AG04449 (cell line): ENCODE data around the gene PFKFB3.
A peak's percentile ranks its signal among the peaks of the same experiment; 100 is the strongest.

ENCODE experiments used
- CTCF ChIA-PET: fragments of 350-600 bp; formaldehyde crosslinking; extraction: SDS; loops from one replicate; lab custom pipeline; 2021; ENCODE audit warnings: antibody characterized with exemption; lab: Yijun Ruan, JAX
- POLR2A ChIA-PET: fragments of 400-600, 350-600 bp; formaldehyde crosslinking; extraction: SDS; loops from one replicate; lab custom pipeline; 2020; ENCODE audit warnings: antibody characterized with exemption, inconsistent platforms; lab: Yijun Ruan, JAX
- DNase-seq: peaks from one replicate; pipeline ENCODE4 v3.0.0-alpha.2; 2010; ENCODE audit warnings: low read depth, low spot score
- H3K4me3 ChIP-seq: 2 replicates; pipeline ENCODE4 v1.5.1; 2011; ENCODE audit warnings: low read depth, mild to moderate bottlenecking, control low read depth, low read length
- CTCF ChIP-seq: IDR thresholded peaks from one replicate; pipeline ENCODE4 v1.5.1; 2011; ENCODE audit warnings: mild to moderate bottlenecking, moderate library complexity, low read length, control low read depth, inconsistent platforms; ENCODE audit not compliant: insufficient read depth; ENCODE audit errors: missing control alignments

The PFKFB3 gene

GRCh38 chr10:6272126-6272525 is 69.4 kb downstream of the PFKFB3 start:
- DNase-seq, result no peak
- no peak for TF ChIP-seq CTCF
- POLR2A ChIA-PET, result no interaction called here
- CTCF ChIA-PET, result no interaction called here
- no peak overlapping the region for H3K4me3 ChIP-seq

GRCh38 chr10:6273351-6273750 is 70.6 kb downstream of the PFKFB3 start:
- DNase-seq, result no peak
- no peak for TF ChIP-seq CTCF
- POLR2A ChIA-PET, result no interaction called here
- no peak overlapping the region for H3K4me3 ChIP-seq
- CTCF ChIA-PET, result interaction anchor here (1.1 kb wide), 1 partner anchor 71 kb away, joined by 3 read pairs; the partner anchor contains the start of gene PFKFB3

DNA sequence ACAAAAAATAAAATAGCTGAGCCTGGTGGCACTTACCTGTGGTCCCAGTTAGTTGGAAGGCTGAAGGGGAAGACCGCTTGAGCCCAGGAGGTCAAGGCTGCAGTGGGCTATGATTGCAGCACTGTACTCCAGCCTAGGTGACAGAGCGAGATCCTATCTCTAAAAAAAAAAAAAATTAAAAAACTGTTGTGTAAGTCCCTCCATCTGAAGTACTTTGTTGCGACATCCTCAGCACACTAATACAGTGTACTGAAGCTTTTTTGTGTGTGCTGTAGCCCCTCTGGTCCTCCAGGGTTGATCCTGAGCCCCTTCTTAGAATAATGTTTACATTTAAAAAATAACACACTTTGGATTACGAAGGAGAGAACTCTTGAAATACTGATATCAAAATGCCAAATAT is 71.3 kb downstream of the PFKFB3 start:
- CTCF ChIA-PET, result interaction anchor here (1.1 to 1.6 kb wide), 2 partner anchors 71 to 187 kb away, joined by 3 to 5 read pairs; partner anchors contain the start of gene PFKFB3
- H3K4me3 ChIP-seq, result no peak overlapping the region
- DNase-seq, result no peak
- POLR2A ChIA-PET, result no interaction called here
- TF ChIP-seq CTCF, result no peak

- ChIA-PET CTCF (interaction anchor here (0.8 to 1.6 kb wide), 3 partner anchors 72 to 188 kb away, joined by 3 to 5 read pairs (median 3); partner anchors contain the start of gene PFKFB3), POLR2A (interaction anchor here (1.3 kb wide), 1 partner anchor 72 kb away, joined by 13 read pairs; the partner anchor contains the start of gene PFKFB3)
- no peak for TF ChIP-seq CTCF
- H3K4me3 ChIP-seq, result no peak overlapping the region
- DNase-seq, result no peak
Measured at GRCh38 chr10:6274484-6274883, 71.8 kb downstream of the PFKFB3 start.

DNA sequence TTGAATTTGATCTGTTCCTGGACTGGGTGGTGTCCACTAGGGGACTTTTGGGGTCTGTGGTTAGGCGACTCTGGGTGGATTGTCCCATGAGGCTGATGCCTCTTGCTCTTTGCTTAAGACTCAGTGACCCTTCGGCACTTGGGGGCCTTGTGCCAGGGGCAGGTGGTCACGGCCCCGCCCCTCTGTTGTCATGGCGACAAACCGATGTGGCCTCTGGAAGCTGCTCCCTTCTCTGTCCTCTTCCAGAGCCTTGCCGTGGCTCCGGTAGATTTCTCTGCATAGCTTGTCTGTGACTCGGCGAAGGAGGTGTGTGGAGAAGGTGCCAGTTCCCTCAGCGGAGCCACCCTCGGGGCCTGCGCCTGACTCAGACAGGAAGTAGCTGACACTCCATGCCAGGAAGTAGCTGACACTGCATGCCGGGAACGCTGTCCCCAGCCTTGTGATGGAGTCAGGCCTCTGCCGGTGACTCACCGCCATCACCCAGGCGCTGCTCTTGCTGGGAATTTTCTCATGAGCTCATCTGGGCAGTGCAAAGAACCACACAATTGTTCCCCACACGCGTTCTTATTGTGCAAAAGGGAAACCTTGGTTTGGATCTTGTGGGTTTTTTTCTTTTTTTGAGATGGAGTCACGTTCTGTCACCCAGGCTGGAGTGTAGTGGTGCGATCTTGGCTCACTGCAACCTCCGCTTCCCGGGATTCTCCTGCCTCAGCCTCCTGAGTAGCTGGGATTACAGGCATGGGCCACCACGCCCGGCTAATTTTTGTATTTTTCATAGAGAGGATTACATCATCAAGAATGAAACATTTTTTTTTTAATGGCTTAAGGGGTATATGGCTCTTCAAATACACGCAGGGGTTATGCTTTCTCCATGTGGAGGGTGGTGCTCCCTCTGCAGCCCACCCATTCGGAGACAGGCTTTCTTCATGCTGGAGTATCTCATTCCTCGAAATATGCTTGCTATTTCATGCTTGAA is 72.6 kb downstream of the PFKFB3 start:
- CTCF ChIA-PET, result interaction anchor here (0.8 to 1.6 kb wide), 4 partner anchors 72 to 189 kb away, joined by 3 to 5 read pairs (median 4); partner anchors contain the start of gene PFKFB3
- POLR2A ChIA-PET, result interaction anchor here (0.7 to 1.3 kb wide), 5 partner anchors 12 to 73 kb away, joined by 3 to 13 read pairs (median 3); partner anchors contain the start of gene PFKFB3
- TF ChIP-seq CTCF, result no peak
- peak; percentile 92 for DNase-seq
- H3K4me3 ChIP-seq, result peak overlapping the region; percentile 40

DNA sequence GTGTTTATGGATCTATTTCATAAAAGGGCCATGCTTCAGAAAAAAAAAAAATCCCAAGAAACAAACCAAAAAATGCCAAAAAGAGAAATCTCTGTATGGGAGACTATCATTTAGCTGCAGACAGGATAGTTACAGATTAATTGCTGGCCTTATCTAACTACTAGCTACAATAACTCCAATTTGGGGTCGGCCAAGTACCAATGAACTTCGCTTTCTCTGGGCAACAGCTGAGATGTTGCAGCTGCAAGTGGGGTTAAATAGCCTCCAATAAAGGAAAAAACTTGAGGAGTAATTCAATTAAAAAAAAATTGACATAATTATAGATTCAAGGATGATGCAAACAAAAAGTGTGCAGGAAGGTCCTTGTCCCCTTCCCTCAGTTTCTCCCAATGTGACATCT is 73.6 kb downstream of the PFKFB3 start:
- no peak overlapping the region for H3K4me3 ChIP-seq
- ChIA-PET CTCF (no interaction called here), POLR2A (no interaction called here)
- no peak for TF ChIP-seq CTCF
- DNase-seq, result no peak
